Head of caudate nucleus (tissue), 42 donors: ENCODE results near the gene KLF3.
A peak's percentile ranks its signal among the peaks of the same experiment; 100 is the strongest.

Experiments
- DNase-seq, 42 donors: peaks; one replicate each; pipeline versions ENCODE4 v3.0.0 to v3.0.0-alpha.2; 2020 to 2021; ENCODE audit warnings: mixed read lengths in 7 of 42
- intact Hi-C: fragments of 100-400 bp; cut with DNase I; formaldehyde crosslinking; loops from one replicate; pipeline ENCODE4 v1.15.0; 2022

KLF3 gene

GRCh38 chr4:38647101-38647819 is 16.7 kb upstream of the KLF3 start:
- intact Hi-C loops: no loop called here
- no peak for DNase-seq

- DNase-seq: no peak
- intact Hi-C loops: no loop called here
Measured at GRCh38 chr4:38650133-38650532, 13.9 kb upstream of the KLF3 start.

DNA sequence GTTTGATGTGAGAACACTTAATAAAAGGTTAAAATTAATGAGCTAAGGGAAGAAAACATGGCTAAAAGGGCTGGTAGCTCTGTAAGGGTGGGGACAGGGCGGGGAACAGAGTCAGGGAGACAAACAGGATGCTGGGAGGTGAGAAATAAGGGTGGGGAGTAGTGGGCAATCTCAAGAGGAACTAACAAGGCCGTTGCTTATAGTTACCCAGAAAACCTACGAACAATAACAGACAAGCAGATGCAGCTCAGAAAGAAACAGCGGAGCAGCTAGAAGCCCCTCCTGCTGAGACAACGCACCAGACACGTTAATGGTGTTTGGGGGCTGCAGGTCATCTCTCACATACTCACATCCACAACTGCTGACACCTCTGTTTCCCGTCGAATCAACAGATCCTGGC is 9.7 kb upstream of the KLF3 start:
- DNase-seq: no peak
- intact Hi-C loops: no loop called here

DNA sequence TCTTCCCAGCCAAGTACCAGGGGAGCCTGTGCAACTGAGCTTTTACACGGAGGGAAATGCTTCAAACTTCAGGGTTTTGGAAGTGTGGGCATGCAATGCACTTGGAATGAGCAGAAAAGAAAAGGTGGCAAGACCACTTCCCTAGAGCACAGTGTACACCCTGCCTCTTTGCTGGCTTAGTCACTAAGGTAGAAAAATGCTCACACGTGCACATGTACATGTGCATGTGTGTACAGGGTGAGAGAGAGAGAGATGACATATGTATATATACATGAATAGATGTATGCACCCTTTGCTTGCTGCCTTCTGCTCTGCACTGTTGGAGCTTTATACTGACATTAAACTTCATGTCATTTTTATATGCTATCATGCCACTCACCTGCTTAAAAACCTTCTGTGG is 7.9 kb upstream of the KLF3 start:
- intact Hi-C loops: no loop called here

DNA sequence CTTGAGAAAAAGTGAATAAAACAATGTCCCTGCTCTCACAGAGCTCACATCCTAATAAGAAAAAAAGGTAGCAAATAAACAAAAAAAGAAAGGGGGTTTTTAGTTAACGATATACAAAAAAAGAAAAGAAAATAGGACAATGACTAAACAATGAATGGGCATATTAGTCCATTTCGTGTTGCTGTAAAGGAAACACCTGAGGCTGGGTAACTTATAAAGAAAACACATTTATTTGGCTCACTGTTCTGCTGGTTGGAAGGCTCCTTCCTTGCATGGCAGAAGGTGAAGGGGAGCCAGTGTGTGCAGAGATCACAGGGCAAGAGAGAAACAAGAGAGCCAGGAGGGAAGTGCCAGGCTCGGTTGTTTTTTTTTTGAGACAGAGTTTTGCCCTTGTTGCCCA is 4.7 kb upstream of the KLF3 start:
- intact Hi-C loops: no loop called here
- no peak for DNase-seq

More for the DNA sequence above, 7.9 kb upstream of the KLF3 start:
- DNase-seq: no peak

DNA sequence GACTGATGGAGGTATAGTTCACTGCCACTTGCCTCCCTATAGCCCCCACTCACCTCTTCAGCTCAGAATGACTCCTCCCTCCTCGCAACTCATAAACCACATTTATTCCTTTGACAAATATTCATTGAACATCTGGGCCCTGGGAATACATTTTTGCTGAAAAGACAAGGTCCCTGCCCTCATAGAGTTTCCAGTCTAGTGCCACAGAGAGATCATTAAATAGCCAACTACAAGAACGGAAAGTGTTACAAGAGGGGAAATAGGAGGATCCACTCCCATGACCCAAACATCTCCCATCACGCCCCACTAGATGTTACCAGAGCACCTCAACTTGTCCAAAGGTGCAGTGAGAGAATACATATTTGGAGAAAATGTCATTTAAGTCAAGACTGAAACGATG is 3.2 kb upstream of the KLF3 start:
- intact Hi-C loops: loop anchor here (5.0 to 10.0 kb wide), 2 partner anchors 49 to 976 kb away; partner anchors contain the start of gene RELL1
- DNase-seq: no peak

DNA sequence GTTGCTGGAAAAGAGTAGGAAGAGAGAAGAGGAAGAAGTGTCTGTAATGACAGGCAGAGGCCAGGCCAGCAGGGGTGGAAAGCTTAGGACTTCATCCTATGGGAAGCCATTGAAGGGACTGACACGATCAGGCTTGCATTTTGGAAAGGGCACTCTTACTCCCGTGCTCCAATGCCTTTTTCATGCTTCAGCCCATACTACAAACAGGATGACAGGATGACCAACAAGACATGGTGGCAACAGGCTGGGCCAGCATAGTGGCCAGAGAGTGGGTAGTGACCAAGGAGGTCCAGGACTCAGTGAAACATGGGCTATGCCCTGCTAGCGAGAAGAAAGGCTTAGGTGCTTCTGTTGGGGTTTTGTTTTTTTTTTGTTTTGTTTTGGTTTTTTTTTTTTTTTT is 2.6 kb upstream of the KLF3 start:
- intact Hi-C loops: loop anchor here (5.0 to 10.0 kb wide), 2 partner anchors 49 to 977 kb away; partner anchors contain the start of gene RELL1
- no peak for DNase-seq

DNA sequence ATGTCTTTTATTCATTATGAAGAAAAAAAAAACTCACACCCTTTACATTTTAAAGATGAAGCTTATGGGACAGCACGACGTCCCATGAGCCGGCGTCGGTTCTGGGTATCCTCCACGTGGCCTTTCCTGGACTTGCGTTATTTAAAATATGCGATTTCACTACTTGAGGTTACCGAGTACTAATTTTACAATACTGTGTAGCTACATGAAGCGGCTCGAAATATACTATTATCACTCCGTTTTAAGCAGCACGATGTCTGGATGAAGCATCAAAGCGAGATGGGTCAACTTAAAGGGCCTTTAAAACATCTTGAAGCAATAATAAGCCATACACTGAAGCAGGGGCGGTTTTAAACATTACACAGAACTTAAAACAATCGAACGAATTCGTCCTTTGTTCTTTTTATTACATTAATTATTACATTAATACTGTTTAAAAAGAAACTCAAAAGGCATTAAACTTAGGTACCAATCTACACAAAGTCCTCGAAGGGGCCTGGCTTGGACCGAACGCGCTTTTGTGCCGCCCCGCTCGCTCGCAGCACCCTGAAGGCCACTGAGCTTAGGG is 1.4 kb upstream of the KLF3 start:
- no peak for DNase-seq
- intact Hi-C loops: loop anchor here (2.0 to 10.0 kb wide), 3 partner anchors 50 to 978 kb away; partner anchors contain the start of gene RELL1

- peak in 19 of 42 donors; percentile 18 to 66 (median 39) for DNase-seq
- intact Hi-C loops: loop anchor here (2.0 to 10.0 kb wide), 3 partner anchors 51 to 978 kb away; partner anchors contain the start of gene RELL1
Measured at GRCh38 chr4:38663090-38663800, 754 bp upstream of the KLF3 start.

- DNase-seq: peak in 41 of 42 donors; percentile 25 to 82 (median 65)
Measured at GRCh38 chr4:38664706-38665401, 855 bp downstream of the KLF3 start.

GRCh38 chr4:38665551-38666411 is 1.8 kb downstream of the KLF3 start:
- intact Hi-C loops: loop anchor here (10.0 kb wide), 1 partner anchor 981 kb away; the partner anchor contains the start of gene RELL1
- DNase-seq: no peak

More at GRCh38 chr4:38664706-38665401, 855 bp downstream of the KLF3 start:
- intact Hi-C loops: loop anchor here (5.0 to 10.0 kb wide), 2 partner anchors 53 to 980 kb away; partner anchors contain the start of gene RELL1

DNA sequence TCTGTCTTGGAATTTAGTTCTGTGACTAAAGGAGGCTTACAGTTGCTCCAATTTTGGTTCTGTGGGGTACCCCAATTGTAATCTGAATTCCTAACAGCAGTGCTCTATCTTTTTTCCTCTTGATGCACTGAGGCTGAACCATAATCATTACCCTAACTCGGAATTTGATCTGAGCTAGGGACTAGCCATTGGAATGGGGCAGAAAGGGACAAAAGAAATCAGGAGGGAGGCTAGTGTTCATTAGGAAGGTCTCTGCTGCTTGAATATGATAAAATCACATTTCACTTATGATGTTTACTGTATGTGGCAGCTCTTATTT is 2.7 kb downstream of the KLF3 start:
- DNase-seq: no peak
- intact Hi-C loops: loop anchor here (10.0 kb wide), 1 partner anchor 982 kb away; the partner anchor contains the start of gene RELL1

DNA sequence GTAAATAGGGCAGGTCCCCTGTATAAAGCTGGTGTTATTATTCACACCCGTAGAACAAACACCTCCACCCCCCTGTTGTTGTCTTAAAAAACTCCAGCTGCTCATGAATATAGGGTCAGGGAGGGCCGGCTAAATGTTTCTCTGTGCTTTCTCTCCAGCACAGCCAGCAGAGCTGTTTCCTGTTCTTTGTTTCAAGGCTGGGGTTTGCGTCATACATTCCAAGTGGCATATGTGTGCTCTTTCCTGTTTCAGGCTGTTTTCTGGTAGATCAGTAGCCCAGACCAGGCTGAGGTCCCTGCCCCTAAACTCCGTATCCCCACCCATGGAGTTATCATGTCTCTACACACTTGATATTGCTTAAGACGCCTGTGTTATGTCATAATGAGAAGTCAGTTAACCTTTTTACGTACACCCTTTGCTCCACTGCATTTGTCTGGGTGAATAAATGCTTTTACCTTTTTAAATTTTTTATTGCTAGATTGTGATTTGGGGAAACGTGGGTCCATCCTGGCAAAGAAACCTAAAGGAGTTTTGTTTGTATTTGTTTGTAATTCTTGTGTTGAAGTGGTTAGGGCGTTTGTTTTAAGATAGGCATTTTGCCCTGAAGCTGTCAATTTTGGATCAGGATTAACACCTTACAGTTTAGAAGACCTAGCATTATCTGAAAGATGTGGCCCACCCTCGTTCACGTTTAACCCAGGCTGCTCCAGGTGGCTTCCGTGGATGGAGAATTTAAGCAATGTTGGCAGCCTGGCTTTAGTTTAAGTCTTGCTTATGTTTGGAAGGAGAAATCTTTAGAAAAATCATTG is 3.3 kb downstream of the KLF3 start:
- DNase-seq: peak in 39 of 42 donors; percentile 24 to 84 (median 62)
- intact Hi-C loops: loop anchor here (10.0 kb wide), 1 partner anchor 982 kb away; the partner anchor contains the start of gene RELL1

GRCh38 chr4:38668203-38668971 is 4.4 kb downstream of the KLF3 start:
- DNase-seq: no peak
- intact Hi-C loops: loop anchor here (10.0 kb wide), 1 partner anchor 984 kb away; the partner anchor contains the start of gene RELL1

DNA sequence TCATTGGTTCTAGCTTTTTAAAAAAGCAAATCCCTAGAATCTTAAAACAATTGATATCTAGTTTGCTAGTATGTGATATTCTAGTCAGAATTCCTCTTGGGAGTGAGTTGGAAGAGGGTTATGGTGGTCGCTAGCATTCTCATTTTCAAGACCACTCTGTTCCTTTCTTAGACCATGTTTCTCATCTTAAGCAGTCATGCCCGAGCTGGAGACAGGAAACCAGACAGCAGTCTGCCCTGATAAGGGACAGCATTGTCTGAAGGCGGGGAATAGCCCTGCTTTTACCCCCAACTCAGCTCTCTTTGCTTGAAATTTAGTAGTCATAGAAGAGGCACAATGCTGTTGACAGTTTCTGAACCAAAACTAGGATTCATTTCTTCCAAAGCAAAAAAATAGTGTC is 5.2 kb downstream of the KLF3 start:
- DNase-seq: no peak
- intact Hi-C loops: loop anchor here (10.0 kb wide), 1 partner anchor 984 kb away; the partner anchor contains the start of gene RELL1

GRCh38 chr4:38670109-38670901 is 6.3 kb downstream of the KLF3 start:
- intact Hi-C loops: loop anchor here (10.0 kb wide), 1 partner anchor 606 kb away; no protein-coding TSS in a partner anchor
- DNase-seq: peak in 1 of 42 donors; percentile 24
